H1 (cell line): ENCODE results near the gene CIDEA. TPM values are rescaled to one million over a fixed set of nuclear protein-coding genes. Genes with fewer than 3 reads are reported as not detected.

ENCODE experiments used
- EP300 ChIP-seq, 2 experiments: IDR thresholded peaks; 1 replicate in 1 of 2; 2 replicates in 1 of 2; pipeline ENCODE4 v1.6.1; 2011 to 2012; ENCODE audit warnings: low read depth in 2 of 2, low read length in 2 of 2, mild to moderate bottlenecking in 2 of 2, borderline replicate concordance in 1 of 2, inconsistent platforms in 1 of 2, moderate library complexity in 1 of 2
- EZH2 ChIP-seq: fragments of 200-600 bp; sonication (generic); IDR thresholded peaks from 2 replicates; pipeline ENCODE4 v1.7.1; 2012; ENCODE audit warnings: low read depth, mild to moderate bottlenecking, moderate library complexity, low read length, inconsistent platforms; ENCODE audit not compliant: severe bottlenecking
- MAX ChIP-seq: IDR thresholded peaks from 2 replicates; pipeline ENCODE4 v1.6.1; 2012; ENCODE audit warnings: inconsistent platforms
- RNF2 ChIP-seq: fragments of 200-900, 300-1000 bp; sonication (generic); IDR thresholded peaks from 2 replicates; pipeline ENCODE4 v1.7.1; 2016; ENCODE audit warnings: borderline replicate concordance, low read depth, mild to moderate bottlenecking, antibody characterized with exemption, low read length; ENCODE audit not compliant: poor library complexity, severe bottlenecking; ENCODE audit errors: missing control alignments
- SUZ12 ChIP-seq: fragments of 200-600 bp; sonication (generic); IDR thresholded peaks from 2 replicates; pipeline ENCODE4 v1.6.1; 2012; ENCODE audit warnings: mild to moderate bottlenecking, inconsistent platforms, low read length, moderate library complexity, mixed read lengths
- polyA plus RNA-seq, 7 experiments: library from polyadenylated mRNA; depleted of rRNA in 3 of 7; stranded (reverse) in 5 of 7; unstranded in 2 of 7; fragments of >200 nt in 5 of 7; fragments of 200-250 nt in 2 of 7; gene quantifications; 1 replicate in 5 of 7; 2 replicates in 1 of 7; 4 replicates in 1 of 7; pipeline versions ENCODE4 v1.2.1 to v1.2.3, GENCODE V29; 2011 to 2013; ENCODE audit warnings: missing spikeins in 2 of 7, mixed read lengths in 2 of 7
- total RNA-seq: library from RNA; stranded (reverse); fragmentation: NEBNext Ultra II Directional; extraction: Animal tissue kit (Norgen Biotek cat#: 25700); gene quantifications from 2 replicates; pipeline ENCODE4 v1.2.1, GENCODE V29; 2021
- TF ChIP-seq, protein P1 (sequence below): fragments of 300-600 bp; sonication (generic); IDR thresholded peaks from 2 replicates; pipeline ENCODE4 v1.7.1; 2012; ENCODE audit warnings: low read length, moderate library complexity, mild to moderate bottlenecking, inconsistent platforms; ENCODE audit not compliant: insufficient replicate concordance

The CIDEA gene
- total and polyA plus RNA-seq, 2 of the 8 experiments (the other 6 are each of a cell fraction or from before 2014, with no cell fraction given), result not detected

DNA sequence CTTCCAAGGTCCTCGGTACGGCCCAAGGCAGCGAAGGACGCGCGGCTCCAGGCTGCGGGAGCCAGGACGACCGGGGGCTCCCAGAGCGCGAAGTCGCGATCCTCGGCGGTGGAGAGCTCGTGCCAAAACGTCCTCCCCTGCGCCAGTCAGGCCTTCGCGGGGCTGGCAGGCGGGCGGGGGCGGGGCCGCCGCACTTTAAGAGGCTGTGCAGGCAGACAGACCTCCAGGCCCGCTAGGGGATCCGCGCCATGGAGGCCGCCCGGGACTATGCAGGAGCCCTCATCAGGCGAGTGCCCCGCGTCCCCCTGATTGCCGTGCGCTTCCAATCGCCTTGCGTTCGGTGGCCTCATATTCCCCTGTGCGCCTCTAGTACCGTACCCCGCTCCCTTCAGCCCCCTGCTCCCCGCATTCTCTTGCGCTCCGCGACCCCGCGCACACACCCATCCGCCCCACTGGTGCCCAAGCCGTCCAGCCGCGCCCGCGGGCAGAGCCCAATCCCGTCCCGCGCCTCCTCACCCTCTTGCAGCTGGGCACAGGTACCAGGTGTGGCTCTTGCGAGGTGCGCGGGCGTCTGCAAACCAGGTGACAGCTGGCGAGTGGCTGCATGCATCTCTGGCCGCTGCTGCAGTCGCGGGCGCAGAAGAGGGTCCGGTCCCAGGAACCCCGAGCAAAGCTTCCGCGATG is at the start of gene CIDEA (continued):
- TF ChIP-seq EZH2 (peak; percentile 86), RNF2 (peak; percentile 9), EP300 (IDR thresholded peaks at IDR 0.05; ENCODE audit: borderline replicate concordance in 1 of 2, low read depth in 2 of 2, low read length in 2 of 2) (no peak), MAX (peak; percentile 82), SUZ12 (peak; percentile 82)
- TF ChIP-seq, protein P1, sequence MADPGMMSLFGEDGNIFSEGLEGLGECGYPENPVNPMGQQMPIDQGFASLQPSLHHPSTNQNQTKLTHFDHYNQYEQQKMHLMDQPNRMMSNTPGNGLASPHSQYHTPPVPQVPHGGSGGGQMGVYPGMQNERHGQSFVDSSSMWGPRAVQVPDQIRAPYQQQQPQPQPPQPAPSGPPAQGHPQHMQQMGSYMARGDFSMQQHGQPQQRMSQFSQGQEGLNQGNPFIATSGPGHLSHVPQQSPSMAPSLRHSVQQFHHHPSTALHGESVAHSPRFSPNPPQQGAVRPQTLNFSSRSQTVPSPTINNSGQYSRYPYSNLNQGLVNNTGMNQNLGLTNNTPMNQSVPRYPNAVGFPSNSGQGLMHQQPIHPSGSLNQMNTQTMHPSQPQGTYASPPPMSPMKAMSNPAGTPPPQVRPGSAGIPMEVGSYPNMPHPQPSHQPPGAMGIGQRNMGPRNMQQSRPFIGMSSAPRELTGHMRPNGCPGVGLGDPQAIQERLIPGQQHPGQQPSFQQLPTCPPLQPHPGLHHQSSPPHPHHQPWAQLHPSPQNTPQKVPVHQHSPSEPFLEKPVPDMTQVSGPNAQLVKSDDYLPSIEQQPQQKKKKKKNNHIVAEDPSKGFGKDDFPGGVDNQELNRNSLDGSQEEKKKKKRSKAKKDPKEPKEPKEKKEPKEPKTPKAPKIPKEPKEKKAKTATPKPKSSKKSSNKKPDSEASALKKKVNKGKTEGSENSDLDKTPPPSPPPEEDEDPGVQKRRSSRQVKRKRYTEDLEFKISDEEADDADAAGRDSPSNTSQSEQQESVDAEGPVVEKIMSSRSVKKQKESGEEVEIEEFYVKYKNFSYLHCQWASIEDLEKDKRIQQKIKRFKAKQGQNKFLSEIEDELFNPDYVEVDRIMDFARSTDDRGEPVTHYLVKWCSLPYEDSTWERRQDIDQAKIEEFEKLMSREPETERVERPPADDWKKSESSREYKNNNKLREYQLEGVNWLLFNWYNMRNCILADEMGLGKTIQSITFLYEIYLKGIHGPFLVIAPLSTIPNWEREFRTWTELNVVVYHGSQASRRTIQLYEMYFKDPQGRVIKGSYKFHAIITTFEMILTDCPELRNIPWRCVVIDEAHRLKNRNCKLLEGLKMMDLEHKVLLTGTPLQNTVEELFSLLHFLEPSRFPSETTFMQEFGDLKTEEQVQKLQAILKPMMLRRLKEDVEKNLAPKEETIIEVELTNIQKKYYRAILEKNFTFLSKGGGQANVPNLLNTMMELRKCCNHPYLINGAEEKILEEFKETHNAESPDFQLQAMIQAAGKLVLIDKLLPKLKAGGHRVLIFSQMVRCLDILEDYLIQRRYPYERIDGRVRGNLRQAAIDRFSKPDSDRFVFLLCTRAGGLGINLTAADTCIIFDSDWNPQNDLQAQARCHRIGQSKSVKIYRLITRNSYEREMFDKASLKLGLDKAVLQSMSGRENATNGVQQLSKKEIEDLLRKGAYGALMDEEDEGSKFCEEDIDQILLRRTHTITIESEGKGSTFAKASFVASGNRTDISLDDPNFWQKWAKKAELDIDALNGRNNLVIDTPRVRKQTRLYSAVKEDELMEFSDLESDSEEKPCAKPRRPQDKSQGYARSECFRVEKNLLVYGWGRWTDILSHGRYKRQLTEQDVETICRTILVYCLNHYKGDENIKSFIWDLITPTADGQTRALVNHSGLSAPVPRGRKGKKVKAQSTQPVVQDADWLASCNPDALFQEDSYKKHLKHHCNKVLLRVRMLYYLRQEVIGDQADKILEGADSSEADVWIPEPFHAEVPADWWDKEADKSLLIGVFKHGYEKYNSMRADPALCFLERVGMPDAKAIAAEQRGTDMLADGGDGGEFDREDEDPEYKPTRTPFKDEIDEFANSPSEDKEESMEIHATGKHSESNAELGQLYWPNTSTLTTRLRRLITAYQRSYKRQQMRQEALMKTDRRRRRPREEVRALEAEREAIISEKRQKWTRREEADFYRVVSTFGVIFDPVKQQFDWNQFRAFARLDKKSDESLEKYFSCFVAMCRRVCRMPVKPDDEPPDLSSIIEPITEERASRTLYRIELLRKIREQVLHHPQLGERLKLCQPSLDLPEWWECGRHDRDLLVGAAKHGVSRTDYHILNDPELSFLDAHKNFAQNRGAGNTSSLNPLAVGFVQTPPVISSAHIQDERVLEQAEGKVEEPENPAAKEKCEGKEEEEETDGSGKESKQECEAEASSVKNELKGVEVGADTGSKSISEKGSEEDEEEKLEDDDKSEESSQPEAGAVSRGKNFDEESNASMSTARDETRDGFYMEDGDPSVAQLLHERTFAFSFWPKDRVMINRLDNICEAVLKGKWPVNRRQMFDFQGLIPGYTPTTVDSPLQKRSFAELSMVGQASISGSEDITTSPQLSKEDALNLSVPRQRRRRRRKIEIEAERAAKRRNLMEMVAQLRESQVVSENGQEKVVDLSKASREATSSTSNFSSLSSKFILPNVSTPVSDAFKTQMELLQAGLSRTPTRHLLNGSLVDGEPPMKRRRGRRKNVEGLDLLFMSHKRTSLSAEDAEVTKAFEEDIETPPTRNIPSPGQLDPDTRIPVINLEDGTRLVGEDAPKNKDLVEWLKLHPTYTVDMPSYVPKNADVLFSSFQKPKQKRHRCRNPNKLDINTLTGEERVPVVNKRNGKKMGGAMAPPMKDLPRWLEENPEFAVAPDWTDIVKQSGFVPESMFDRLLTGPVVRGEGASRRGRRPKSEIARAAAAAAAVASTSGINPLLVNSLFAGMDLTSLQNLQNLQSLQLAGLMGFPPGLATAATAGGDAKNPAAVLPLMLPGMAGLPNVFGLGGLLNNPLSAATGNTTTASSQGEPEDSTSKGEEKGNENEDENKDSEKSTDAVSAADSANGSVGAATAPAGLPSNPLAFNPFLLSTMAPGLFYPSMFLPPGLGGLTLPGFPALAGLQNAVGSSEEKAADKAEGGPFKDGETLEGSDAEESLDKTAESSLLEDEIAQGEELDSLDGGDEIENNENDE, result peak; percentile 50
